Measurements from ENCODE around the gene MBD5. TPM values are rescaled to one million over a fixed set of nuclear protein-coding genes. Genes with fewer than 3 reads are reported as not detected.

MBD5 gene
- total RNA-seq, 4 donors from 2014 or later: 51.2 to 85.9 (median 72.6) TPM

DNA sequence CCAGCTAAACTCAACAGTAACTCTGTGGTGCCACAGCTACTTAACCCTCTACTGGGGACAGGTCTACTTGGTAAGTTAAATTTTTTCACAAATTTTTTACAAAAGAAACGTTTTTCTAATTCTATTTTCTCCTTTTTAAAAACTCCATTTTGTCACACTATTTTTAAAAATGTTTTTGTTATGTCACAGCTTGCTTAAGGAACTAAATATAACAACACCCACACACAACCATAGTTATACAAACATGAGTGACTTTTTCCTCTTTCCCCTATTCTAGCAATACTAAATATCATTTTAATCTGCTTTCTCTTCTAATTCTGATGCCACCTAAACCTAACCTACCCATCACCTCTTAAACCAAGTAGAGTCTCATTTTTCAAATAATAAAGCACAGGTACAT, 463.2 kb downstream of the MBD5 start:
- no peak overlapping the region for H3K4me3 ChIP-seq (replicated peaks in 1 of 3)
- intact Hi-C loops (cut with DNase I): no loop called here
- TF ChIP-seq, protein P1, sequence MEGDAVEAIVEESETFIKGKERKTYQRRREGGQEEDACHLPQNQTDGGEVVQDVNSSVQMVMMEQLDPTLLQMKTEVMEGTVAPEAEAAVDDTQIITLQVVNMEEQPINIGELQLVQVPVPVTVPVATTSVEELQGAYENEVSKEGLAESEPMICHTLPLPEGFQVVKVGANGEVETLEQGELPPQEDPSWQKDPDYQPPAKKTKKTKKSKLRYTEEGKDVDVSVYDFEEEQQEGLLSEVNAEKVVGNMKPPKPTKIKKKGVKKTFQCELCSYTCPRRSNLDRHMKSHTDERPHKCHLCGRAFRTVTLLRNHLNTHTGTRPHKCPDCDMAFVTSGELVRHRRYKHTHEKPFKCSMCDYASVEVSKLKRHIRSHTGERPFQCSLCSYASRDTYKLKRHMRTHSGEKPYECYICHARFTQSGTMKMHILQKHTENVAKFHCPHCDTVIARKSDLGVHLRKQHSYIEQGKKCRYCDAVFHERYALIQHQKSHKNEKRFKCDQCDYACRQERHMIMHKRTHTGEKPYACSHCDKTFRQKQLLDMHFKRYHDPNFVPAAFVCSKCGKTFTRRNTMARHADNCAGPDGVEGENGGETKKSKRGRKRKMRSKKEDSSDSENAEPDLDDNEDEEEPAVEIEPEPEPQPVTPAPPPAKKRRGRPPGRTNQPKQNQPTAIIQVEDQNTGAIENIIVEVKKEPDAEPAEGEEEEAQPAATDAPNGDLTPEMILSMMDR (IDR thresholded peaks at IDR 0.05): no peak
- no peak for TF ChIP-seq POLR2A (IDR thresholded peaks at IDR 0.05)
- DNase-seq: no peak
- no peaks in the 10 kb centered on the region for H3K4me1 ChIP-seq
- no peaks in the 10 kb centered on the region for H3K9me3 ChIP-seq
- no peak overlapping the region for H3K27ac ChIP-seq
- no peaks in the 10 kb centered on the region for H3K36me3 ChIP-seq
- WGBS, 2 donors: 51 to 58% methylated on average over 1 of the region's 1 CpG
- H3K27me3 ChIP-seq: no peaks in the 10 kb centered on the region

DNA sequence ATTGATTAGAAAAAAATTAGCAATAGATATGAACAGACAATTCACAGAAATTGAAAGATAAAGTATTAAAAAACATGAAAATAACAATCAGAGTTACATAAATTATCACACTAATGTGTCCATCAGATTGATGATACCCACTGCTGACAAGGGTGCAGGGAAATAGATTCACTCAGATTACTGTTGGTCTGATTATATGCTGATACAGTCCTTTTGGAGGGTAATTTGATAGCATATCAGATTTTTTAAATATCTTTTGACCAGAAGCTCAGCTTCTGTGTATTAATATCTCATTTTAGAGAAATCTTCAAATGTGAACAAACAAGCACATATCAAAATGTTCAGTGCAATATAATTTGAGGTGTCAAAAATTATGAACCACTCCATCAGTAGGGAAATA, 465.8 kb downstream of the MBD5 start:
- intact Hi-C loops (cut with DNase I): no loop called here
- TF ChIP-seq, protein P1 (IDR thresholded peaks at IDR 0.05): no peak
- no peak for TF ChIP-seq POLR2A (IDR thresholded peaks at IDR 0.05)
- DNase-seq: no peak
- H3K4me1 ChIP-seq: no peaks in the 10 kb centered on the region
- no peaks in the 10 kb centered on the region for H3K9me3 ChIP-seq
- H3K4me3 ChIP-seq (replicated peaks in 1 of 3): no peak overlapping the region
- H3K27me3 ChIP-seq: no peaks in the 10 kb centered on the region
- no peaks in the 10 kb centered on the region for H3K36me3 ChIP-seq
- H3K27ac ChIP-seq: no peak overlapping the region

DNA sequence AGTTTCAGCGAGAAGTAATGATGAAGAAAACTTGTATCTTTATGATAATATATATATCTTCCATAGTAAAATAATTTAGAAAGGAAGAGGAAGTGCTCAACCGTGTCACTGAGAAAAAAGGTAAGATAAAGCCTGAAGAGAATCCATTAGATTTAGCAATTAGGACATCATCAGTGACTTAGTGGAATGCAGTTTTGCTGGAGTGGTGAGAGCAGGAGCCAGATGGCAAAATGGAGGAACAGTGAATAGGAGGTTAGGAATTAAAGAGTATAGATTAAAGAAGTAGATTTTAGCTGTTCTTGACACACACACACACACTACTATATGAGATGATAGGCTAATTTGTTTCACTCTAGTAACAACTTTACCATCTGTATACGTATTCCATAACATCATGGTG, 466.5 kb downstream of the MBD5 start:
- no peaks in the 10 kb centered on the region for H3K9me3 ChIP-seq
- TF ChIP-seq POLR2A (IDR thresholded peaks at IDR 0.05): no peak
- TF ChIP-seq, protein P1 (IDR thresholded peaks at IDR 0.05): no peak
- no peaks in the 10 kb centered on the region for H3K4me1 ChIP-seq
- 88 to 92% methylated on average over 3 of the region's 3 CpGs for WGBS, 2 donors
- H3K36me3 ChIP-seq: no peaks in the 10 kb centered on the region
- no peak overlapping the region for H3K4me3 ChIP-seq (replicated peaks in 1 of 3)
- no peak overlapping the region for H3K27ac ChIP-seq
- no peaks in the 10 kb centered on the region for H3K27me3 ChIP-seq
- intact Hi-C loops (cut with DNase I): no loop called here
- no peak for DNase-seq

DNA sequence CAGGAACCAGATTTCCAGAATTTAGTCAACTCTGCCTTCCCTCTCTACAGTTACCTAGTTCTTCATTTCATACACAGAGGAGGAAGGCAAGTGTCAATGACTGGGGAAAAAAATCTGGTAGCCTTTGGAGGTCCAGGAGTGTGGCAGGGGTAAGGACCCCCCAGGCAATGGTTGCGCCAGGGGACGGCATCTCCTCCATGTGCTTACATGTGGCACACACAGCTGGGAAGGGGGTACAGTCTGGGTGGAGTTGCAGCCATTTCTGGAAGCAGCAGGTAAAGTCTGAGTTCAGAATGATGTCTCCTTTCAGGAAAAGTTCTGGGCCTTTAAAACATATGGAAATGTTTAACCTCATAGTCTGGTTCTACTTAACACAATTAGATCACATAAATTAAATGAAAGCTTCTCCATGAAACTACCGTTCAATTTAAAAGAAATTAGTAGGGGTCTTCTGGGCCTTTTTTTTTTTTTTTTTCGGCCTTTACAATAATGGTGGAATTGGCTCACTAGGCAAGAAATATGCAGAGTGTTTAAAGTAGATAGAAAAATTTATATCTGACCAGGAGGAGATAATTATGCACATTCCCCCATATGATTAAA, 470.0 kb downstream of the MBD5 start:
- Histone ChIP-seq H3K4me3 (replicated peaks in 1 of 3) (no peak overlapping the region), H3K4me1 (no peaks in the 10 kb centered on the region), H3K27me3 (no peaks in the 10 kb centered on the region), H3K36me3 (no peaks in the 10 kb centered on the region), H3K27ac (no peak overlapping the region), H3K9me3 (no peaks in the 10 kb centered on the region)
- no peak for DNase-seq
- WGBS, 2 donors: 95% methylated on average over 4 of the region's 4 CpGs
- intact Hi-C loops (cut with DNase I): no loop called here
- TF ChIP-seq POLR2A (IDR thresholded peaks at IDR 0.05): no peak
- TF ChIP-seq, protein P1 (IDR thresholded peaks at IDR 0.05): no peak

DNA sequence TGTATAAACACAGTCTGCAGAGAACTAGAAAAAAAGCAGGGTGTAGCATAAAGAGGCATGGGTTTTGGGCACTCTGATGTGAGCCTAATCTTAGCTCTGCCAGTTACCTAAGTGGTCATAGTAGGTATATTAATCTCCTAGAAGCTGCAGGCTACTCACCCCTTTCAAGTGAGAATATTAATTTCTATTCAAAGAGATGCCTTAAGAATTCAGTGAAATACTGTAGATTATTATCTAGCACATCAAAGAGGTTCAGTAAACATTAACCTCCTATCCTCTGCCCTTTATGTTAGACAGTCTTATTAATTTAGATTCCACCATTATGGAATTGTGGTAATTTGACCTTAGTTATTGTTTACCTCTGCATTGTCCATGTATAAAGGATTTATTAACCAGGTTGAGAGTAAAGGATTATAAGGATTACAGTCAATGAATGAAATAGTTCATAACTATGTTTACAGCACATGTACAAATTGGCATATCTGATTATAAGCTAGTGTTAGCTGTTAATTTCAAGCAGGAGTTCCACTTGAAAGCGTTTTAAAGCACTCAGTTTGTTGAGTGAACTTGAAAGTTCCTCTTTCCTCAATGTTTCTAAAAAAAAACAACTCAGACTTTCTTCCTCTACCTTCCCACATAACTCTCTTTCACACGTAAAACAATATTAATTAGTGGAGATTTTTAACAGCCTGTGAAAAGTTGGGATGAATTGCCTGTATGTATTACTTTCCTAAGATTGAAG, 473.1 kb downstream of the MBD5 start:
- peak overlapping the region in 1 of 3 donors; percentile 15 for H3K27ac ChIP-seq
- intact Hi-C loops (cut with DNase I): no loop called here
- H3K27me3 ChIP-seq: no peaks in the 10 kb centered on the region
- no peak overlapping the region for H3K4me3 ChIP-seq (replicated peaks in 1 of 3)
- no peaks in the 10 kb centered on the region for H3K4me1 ChIP-seq
- no peaks in the 10 kb centered on the region for H3K9me3 ChIP-seq
- DNase-seq: no peak
- TF ChIP-seq, protein P1 (IDR thresholded peaks at IDR 0.05): no peak
- no peak for TF ChIP-seq POLR2A (IDR thresholded peaks at IDR 0.05)
- 45 to 49% methylated on average over 2 of the region's 2 CpGs for WGBS, 2 donors
- no peaks in the 10 kb centered on the region for H3K36me3 ChIP-seq

Data from thyroid gland (tissue), 4 donors.